GM19035 (cell line): ENCODE data around the gene HMX3.

ENCODE experiments used
- ATAC-seq: cut with Tn5 transposase; IDR thresholded peaks from one replicate; pipeline ENCODE4 v1.9.1; 2021; ENCODE audit not compliant: unreplicated experiment

HMX3 gene

GRCh38 chr10:123133541-123134342 is 2.0 kb upstream of the HMX3 start:
- ATAC-seq: no peak

DNA sequence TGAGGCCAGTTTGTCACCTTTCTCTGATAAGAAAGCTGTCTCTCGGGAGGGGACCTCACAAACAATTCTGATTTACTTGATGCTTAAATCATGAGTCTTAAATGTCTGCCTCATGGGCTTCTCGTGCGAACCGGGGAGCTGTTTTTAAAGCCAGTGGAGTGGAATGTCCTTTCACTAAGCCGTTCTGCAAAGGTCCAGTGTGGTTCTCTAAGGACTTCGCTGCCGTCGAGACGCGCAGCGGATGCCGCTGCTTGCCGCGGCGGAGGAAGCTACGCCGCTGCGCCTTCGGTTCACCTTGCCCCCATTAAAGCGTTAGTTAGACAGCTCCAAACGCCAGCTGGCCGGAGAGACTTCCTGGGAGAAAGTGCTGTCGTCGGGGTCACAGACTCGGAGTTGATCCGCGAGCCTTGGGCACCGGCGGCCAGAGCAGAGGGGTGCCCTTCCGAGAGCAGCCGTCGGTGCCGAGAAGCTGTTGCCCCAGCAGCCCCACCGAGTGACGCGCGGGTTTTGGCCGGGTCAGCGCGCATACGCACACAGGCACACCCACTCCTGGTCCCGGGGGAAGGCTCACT is 1.3 kb upstream of the HMX3 start:
- no peak for ATAC-seq

DNA sequence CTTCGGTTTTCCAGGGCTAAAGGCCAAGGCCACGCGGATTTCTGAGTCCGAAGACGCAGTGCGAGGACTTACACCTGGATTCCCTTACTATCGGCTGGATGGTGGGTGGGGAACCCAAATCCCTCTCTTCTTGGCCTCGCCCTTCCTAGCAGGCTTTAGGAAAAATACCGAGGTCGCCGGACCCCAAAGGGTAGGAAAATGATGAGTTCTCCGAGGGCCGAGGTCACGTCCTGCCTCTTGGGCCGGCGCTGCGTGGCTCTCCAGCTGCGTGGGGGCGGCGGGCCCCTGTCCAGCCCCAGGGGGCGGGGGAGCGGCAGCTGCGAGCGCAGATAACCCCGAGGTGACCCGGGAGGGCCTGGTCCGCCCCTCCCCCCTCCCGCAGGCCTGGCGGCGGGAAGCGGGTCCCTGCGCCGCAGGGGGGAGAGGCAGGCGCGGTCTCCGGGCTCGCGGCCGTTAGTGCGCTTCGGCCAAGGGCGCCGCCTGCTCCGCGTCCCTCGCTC is 805 bp upstream of the HMX3 start:
- no peak for ATAC-seq

DNA sequence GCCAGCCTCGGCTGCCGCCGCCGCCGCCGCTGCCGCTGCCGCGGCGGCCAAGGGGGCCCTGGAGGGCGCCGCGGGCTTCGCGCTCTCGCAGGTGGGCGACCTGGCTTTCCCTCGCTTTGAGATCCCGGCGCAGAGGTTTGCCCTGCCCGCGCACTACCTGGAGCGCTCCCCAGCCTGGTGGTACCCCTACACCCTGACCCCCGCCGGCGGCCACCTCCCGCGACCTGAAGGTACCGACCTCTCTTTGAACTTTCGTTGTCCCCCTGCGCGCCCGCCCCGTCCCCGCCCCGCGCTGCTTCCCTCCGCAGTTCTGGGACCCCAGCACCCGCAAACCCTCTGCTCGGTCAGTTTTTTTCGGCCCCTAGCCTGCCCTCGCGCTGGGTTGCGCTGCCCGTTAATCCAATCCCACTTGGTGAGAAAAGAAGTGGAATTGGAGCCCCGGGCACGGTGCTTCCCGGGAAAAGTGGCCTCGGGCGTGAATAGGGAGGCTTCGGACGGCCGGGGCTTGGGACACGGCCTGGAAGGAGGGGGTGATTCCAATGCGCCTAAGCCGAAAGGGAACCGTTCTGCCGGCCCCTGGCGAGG is 543 bp downstream of the HMX3 start:
- no peak for ATAC-seq

DNA sequence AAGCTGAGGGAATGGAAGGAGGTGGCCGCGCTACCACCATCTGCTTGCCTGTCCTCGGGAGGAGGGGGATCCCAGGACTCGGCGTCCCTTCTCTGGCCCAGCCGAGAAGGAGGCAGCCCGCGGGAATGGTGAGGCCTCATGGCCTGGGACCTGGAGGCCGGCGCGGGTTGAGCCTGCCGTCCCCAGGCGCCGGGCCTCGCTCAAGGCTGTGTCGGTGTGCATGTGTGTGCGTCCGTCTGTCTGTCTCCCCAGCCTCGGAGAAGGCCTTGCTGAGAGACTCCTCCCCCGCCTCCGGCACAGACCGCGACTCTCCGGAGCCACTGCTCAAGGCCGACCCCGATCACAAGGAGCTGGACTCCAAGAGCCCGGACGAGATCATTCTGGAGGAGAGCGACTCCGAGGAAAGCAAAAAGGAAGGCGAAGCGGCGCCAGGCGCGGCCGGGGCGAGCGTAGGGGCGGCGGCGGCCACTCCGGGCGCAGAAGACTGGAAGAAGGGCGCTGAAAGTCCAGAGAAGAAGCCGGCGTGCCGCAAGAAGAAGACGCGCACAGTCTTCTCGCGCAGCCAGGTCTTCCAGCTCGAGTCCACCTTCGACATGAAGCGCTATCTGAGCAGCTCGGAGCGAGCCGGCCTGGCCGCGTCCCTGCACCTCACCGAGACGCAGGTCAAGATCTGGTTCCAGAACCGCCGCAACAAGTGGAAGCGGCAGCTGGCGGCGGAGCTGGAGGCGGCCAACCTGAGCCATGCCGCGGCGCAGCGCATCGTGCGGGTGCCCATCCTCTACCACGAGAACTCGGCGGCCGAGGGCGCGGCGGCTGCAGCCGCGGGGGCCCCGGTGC is 1.3 kb downstream of the HMX3 start:
- no peak for ATAC-seq

GRCh38 chr10:123139165-123139520 is 3.4 kb downstream of the HMX3 start:
- ATAC-seq: no peak

DNA sequence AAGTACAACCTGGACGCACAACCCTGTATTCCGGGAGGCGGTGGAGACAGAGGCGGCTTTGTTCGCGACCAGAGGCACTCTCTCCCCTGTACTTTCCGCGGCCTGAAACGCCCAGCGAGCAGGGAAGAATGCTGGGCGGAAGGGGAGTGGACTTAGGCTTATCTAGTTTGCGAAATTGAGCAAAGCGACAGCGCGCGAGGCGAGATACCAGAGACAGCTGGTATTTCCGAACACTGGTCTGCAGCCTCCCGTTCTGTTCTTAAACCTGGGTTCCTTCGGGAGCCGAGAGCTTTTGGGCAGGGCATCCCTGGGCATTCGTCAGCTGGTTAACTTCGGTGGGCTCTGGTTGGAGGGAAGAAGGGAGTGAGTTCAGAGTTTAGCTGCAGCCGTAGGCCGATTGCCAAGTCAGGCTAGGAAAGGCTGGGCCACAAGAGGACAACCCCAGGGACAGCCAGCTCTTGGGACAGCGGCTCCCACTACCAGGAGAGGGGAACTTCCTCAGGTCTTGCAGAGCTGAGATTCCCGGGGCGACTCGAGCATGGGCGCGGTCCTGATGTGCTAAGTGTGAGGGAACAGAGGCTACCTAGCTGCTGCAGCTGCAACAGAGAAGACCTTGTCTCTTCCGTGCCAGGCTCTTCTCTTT is 3.9 kb downstream of the HMX3 start:
- ATAC-seq: no peak

- ATAC-seq: no peak
Observed at GRCh38 chr10:123140164-123140982, 4.6 kb downstream of the HMX3 start.

DNA sequence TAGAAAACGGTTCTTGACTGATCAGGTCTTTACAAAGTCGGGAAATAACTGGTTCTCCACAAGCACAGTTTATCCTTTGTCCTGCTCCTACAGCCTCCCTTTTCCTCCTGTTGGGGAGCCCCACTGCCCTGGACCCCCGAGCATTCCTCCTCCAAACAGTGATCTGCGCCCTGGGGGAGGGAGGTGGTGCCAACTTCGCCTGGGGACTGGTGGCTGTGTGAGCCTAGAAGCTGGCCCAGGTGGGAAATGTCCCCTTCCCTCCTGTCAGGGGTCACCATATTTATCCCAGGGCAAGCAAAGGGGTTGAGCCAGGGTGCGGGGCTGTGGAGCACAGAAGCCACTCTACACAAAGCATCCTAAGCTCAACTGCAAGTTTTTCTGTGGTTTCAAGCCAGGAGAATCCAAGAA is 5.2 kb downstream of the HMX3 start:
- ATAC-seq: no peak

GRCh38 chr10:123141791-123142700 is 6.3 kb downstream of the HMX3 start:
- no peak for ATAC-seq

DNA sequence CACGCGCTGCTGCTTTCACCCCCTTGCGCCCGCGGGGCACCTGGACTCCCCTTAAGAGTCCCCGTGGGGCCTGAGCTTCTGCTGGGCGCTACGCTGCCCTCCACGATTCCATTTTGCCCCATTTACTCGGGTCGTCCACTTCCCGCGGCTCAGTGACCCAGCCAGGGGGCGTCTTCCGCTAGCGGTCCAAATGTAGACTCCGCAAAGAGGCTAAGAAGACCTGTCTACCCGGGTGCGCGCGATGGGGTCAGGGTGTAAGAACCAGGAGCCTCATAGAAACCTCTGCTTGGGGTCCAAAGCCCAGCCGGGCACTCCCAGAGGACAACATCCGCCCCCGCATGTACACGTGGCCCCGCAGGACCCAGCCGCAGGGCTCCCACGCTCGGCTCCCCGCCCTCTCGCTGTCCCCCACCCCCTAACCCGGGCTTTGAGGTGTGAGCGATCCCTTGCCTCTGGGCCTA is 7.0 kb downstream of the HMX3 start:
- ATAC-seq: no peak

- no peak for ATAC-seq
Observed at GRCh38 chr10:123143162-123143824, 7.5 kb downstream of the HMX3 start.

DNA sequence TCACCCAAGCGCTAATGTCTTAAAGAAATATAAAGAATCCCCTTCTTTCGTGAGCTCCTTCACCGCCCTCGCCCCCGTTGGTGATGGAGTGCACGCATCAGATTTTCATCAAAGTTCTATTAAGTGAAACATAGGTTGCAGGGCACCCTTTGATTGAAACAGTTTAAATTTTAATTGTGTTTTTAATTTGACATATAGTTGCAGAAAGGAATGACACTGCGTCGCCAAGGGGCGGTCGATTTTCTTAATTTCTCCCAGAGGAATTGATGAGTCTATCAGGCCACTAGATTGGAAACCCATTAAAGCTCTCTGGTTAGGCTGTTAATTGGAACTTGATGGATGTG is 8.0 kb downstream of the HMX3 start:
- ATAC-seq: no peak

GRCh38 chr10:123144697-123145541 is 9.1 kb downstream of the HMX3 start:
- ATAC-seq: no peak

GRCh38 chr10:123145542-123146012 is 9.8 kb downstream of the HMX3 start:
- no peak for ATAC-seq

DNA sequence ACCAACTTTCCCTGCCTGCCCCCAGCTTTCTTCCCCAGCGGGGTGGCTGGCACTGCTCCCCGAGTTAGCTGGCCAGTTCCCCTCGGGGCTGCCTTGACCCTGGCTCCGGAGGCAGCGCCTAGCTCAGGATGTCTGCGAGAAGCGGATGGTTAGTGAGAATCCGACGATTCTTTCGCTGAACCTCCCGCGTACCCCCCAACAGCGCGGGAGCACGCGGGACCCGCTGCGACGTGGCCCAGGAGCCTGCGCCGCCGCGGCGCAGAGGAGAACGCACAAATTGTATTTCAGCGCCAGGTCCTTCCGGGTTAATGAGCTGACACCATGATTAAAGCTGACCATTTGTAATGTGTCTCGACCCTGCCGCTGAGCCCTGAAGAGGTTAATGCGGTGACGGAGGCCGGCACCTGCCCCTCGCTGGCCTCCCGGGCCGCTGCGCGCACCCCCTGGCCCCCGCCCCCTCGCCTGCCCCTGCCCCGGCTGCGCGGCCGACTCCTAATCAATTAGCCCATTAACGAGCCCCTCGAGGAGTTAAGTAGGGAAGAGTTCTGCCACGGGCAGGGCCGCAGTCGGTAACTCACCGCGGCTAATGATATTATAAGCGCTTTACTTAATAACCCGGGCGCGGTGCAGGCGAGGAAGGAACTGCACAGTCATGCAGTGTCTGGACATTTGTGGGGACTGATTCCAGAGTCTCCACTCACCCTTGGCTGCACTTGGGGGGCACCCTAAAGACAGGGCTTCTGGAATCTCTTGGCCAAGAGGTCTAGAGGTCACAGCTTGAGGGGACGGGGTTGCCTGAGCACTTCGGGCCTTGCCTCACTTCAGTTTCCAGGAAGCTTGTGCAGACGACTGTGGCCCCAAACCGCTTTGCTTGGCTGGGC is 10.5 kb downstream of the HMX3 start:
- no peak for ATAC-seq
